Measurements from ENCODE around the gene DNAJA3.

DNAJA3 gene

DNA sequence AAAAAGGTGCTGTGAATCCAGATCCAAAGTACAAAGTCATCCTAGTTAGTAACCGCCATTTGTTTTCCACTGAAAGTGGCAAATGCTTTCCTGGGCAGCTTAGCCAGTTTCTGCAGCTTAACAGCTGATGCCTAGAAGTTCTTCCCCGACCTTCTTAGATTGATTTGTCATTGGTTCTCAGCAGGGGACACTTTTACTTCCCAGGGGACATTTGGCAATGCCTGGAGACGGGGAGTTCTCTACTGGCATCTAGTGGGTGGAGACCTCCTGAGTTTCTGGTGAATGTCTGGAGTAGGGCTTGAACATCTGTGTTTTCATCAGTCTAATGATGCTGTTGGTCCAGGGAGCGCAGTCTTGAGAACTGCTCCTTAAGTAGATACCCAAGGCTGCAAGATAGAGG lies 7.6 kb downstream of the DNAJA3 start:
- DNase-seq (ENCODE audit: low read depth in 2 of 3, low spot score in 1 of 3), result no peak

DNA sequence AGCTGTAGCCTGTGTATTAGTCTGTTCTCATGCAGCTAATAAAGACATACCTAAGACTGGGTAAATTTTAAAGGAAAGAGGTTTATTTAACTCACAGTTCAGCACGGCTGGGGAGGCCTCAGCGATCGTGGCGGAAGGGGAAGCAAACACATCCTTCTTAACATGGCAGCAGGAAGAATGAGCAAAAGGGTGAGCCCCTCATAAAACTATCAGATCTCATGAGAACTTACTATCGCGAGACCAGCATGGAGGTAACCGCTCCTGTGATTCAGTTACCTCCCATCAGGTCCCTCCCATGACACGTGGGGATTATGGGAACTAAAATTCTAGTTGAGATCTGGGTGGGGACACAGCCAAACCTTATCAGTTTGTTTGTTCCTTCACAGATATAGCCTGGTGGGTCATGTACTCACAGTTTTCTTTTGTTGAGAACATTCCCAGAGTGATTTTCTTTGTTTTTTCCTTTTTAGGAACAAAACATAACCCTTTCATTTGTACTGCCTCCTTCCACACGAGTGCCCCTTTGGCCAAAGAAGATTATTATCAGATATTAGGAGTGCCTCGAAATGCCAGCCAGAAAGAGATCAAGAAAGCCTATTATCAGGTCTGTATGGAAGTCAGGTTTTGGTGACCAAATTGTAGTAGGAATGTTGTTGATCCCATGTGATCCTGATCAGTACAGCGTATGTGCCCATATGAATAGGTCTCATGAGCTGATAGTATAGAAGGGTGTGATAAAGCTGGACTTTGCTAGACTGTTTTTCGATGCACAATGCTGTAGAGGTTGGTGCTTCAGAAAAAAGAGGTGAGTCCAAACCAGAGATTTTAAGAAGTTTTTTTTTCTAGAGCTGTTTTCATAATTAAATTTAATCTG lies 8.5 kb downstream of the DNAJA3 start:
- DNase-seq (ENCODE audit: low read depth in 2 of 3, low spot score in 1 of 3), result no peak

DNA sequence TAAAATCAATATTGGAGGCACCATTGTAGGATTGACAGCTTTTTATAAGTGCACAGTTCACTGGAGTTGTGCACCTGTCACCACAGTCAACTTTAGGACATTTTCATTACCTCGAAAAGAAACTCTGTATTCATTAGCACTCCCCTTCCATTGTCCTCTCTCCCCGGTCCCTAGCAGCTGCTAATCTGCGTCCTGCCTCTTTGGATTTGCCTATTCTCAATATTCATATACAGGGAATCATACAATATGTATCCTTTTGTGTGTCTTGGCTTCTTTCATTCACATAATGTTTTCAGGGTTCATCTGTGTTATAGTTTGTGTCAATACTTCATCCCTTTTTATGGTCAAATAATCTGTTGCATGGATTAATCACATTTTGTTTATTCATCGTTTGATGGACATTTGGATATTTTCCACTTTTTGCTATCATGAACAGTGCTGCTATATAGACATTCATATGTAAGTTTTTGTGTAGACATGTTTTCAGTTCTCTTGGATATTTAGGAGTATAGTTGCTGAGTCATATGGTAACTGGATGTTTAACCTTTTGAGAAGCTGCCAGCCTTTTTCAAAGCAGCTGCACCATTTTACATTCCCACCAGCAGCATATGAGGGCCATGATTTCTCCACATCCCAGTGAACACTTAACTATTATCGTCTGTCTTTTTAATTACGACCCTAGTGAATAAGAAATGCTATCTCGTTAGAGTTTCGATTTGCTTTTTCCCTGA lies 9.8 kb downstream of the DNAJA3 start:
- DNase-seq (ENCODE audit: low read depth in 2 of 3, low spot score in 1 of 3), result no peak

DNA sequence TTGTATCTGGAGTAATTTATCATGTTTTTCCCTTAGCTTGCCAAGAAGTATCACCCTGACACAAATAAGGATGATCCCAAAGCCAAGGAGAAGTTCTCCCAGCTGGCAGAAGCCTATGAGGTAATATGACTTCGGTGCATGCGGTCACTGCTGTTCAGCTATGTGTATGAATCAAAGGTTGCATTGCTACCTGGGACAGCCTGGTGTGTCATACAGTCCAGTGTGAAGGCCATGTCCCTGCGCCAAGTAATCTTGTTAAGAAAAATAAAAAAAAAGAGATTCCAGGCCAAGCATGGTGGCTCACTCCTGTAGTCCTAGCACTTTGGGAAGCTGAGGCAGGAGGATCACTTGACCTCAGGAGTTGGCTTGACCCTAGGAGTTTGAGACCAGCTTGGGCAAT lies 11.7 kb downstream of the DNAJA3 start:
- DNase-seq (ENCODE audit: low read depth in 2 of 3, low spot score in 1 of 3), result no peak

DNA sequence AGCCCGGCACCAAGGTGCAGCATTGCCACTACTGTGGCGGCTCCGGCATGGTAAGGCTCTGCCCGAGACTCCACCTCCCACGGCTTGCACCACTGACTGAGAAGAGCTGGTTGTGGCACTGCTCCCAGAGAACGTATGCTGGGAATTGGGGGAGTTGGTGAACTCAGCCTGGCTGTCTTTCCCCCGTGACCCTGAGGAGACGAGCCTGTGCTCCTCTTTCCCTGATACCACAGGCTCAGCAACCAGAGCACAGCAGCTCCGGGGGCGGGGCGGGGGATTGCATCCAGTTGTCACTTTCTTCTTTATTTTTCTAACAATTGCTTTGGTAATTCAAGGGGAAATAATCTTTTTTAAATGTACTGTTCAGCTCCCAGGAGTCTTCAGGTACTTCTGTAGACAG lies 16.7 kb downstream of the DNAJA3 start:
- no peak for DNase-seq (ENCODE audit: low read depth in 2 of 3, low spot score in 1 of 3)

DNA sequence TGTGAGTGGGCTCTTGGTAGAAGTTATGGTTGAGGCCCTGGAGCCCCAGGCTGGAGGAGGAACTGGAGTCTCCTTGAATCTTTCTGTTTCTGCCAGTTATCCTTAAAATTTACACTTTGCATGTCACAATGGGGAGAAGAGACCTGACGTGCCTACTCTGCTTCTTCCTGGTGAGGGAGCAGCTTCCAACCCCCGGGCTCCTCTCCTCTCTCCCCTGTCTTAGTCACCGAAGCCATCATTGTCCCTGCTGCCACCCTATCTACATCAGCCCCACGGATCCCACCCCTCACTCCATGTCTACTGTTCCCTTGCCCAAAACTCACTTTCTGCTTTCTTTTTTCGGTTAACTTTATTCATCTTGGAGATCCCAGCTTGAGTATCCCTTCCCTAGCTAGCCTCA lies 17.6 kb downstream of the DNAJA3 start:
- DNase-seq (ENCODE audit: low read depth in 2 of 3, low spot score in 1 of 3), result no peak

DNA sequence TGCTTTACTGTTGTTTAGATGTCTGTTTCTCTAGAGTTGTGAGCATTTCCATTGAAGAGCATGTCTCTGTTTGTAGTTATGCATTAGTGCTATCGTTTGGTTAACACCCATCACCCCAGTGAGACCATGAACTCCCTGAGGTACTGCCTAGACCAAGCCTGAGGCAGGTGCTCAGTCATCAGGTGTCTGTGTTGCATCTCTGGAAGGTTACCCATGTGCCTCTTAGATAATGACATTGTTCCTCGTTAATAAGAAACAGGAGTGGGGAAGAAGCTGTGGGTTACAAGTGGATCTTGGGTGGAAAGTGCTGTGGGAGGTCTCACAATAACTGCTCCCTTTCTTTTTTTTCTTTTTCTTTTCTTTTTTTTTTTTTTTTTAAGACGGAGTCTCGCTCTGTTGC lies 18.3 kb downstream of the DNAJA3 start:
- no peak for DNase-seq (ENCODE audit: low read depth in 2 of 3, low spot score in 1 of 3)

DNA sequence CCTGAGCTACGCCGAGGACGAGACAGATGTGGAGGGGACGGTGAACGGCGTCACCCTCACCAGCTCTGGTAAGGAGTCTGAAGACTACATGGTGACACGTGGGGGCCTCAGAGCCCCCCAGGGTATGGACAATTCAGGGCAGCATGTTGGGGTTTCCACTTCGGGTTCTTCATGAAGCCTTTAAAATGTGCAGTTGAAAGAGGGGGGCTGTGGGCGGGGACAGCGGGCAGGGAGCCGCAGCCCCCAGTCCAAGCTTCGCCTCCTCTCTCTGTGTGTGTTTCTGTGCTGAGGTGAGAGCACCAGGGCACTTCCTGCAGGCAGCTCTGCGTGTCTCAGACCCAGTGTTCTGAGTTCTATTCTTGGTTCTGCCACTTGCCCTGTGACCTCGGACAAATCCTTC lies 24.8 kb downstream of the DNAJA3 start:
- no peak for DNase-seq (ENCODE audit: low read depth in 2 of 3, low spot score in 1 of 3)

DNA sequence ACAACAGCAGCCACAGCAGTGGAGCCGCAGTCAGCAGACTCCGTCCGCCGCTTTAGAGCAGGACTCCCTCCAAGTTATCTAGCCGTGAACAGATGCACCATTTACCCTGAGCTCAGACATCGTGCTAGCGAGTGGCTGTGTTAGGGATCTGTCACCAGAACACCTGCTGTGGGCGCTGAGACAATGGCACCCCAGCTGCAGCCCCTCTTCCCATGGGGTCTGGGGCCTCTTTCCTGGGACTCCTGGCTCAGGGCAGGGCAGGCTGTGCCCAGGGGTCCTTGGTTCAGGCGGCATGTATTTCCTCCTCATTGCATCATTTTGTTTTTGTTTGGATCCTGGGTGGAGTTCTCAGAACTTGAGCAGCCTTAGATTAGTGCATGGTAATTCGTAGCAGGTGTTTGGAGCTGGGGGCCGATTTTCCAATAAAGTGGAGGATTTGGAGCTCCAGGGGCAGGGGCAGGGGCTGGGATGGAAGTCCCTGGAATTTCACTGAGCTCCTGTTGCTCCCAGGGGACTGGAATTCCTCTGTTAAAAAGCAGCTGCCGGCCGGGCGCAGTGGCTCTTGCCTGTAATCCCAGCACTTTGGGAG lies 25.4 kb downstream of the DNAJA3 start:
- no peak for DNase-seq (ENCODE audit: low read depth in 2 of 3, low spot score in 1 of 3)

DNA sequence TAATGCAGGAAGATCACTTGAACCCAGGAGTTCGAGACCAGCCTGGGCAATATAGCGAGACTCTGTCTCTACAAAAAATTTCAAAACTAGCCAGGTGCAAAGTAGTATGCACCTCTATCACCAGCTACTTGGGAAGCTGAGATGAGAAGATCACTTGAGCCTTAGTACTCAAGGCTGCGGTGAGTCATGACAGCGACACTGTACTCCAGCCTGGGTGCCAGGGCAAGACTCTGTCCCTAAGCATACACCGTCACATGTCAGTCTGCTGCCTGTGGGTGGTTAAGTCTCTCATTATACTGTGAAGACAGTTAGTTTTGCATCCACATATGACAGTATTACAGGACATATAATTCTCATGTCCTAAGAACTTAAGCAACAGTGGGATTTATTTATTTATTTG lies 27.0 kb downstream of the DNAJA3 start:
- no peak for DNase-seq (ENCODE audit: low read depth in 2 of 3, low spot score in 1 of 3)

DNA sequence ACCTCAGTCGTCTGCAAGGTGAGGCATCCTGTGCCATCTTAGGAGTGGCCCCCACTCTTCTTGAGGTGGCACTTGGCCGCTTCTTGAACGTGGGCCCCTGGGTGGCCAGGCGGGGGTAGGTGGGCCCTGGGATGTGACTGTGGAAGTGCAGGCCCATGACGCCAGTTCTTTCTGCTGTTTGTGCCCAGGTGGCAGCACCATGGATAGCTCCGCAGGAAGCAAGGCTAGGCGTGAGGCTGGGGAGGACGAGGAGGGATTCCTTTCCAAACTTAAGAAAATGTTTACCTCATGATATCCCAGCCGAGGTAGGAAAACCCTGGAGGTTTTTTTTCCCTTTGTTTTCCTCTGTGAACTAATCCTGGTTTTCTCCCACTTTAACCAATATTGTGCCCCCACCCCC lies 29.0 kb downstream of the DNAJA3 start:
- no peak for DNase-seq (ENCODE audit: low read depth in 2 of 3, low spot score in 1 of 3)

DNA sequence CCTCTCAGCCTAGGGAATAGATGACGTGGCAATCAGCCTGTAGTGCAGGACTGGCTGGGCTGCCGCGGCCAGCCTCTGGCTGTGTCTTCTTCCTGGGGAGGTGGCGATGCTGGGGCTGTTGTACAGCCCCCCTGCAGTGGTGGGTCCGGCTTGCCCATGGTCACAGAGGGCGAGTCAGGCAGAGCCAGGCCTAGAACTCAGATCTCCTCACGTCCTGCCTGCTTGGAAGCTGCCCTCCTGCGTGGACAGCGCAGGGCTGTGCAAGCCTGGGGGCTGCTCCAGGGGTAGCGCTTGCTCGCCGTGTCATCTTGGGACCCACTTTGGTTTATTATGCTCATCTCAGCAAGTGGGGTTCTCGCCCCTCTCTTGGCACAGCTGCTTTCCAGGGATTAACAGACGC lies 29.4 kb downstream of the DNAJA3 start:
- DNase-seq (ENCODE audit: low read depth in 2 of 3, low spot score in 1 of 3), result no peak

DNA sequence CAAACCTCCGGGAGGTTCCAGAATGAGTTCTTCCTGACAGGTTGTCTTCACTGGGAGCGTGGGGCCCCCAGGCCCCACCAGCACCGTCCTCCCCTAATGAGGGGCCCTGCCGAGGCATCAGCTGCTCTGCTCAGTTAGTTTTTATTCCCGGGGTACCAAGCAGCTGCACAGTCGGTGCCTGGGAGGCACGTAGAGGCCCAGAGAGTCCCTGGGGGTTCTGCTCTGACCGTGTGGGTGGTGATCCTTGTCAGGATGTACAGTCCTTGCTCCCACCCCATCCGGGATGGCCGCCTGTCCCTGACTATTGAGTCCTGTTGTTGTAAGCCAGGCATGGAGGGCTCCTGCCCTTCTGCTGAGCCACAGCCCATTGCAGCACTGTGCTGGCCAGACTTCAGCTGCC lies 30.3 kb downstream of the DNAJA3 start:
- no peak for DNase-seq (ENCODE audit: low read depth in 2 of 3, low spot score in 1 of 3)

DNA sequence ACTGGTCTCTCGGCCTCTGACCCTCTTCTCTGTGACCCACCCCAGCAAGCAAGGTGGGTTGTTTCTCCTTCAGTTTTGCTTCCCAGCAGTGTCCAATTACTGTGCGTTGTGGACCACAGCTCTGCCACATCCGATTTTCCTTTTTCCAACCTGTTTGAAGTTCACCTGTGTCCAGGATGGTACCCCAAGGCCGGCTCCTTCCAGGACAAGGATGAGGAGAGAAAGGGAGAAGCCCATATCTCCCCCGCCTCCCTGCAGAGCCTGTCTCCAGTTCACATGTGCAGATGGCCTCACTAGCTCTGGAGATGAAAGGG lies 35.2 kb downstream of the DNAJA3 start:
- DNase-seq (ENCODE audit: low read depth in 2 of 3, low spot score in 1 of 3), result no peak

DNA sequence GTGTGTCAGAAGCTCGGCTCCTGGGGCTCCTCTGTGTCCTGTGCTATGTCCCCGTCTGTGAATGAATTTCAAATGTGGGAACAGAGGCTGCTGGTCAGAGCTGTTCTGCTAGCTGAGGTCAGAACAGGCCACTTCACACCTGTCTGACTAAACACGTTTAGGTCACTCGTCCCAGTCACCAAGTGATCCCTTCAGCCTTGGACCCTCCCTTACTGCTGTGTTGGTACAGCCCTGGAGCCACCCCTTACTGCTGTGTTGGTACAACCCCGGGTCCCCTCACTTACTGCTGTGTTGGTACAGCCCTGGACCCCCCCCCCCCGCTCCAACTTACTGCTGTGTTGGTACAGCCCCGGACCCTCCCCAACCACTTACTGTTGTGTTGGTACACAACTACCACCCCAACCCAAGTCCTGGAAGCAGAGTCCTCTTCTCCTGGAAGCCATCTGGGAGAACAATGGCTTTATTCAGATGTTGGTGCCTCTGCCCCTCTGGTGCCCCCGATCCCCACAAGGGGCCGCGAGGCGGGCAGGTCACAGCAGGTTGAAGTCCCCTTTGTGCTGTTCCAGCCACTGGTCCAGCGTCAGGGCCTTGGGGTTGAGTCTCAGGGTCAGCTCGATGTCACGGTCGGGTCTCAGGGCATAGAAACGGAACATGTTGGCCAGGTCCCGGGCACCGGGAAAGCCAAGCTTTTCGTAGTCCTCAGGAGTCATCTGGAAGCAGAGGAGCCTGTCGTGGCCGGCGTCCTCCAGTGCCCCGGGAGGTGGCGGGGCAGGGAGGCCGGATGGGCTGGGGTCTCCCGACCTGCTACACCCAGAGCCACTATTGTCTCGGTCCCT lies 35.8 kb downstream of the DNAJA3 start:
- DNase-seq (ENCODE audit: low read depth in 2 of 3, low spot score in 1 of 3), result no peak

DNA sequence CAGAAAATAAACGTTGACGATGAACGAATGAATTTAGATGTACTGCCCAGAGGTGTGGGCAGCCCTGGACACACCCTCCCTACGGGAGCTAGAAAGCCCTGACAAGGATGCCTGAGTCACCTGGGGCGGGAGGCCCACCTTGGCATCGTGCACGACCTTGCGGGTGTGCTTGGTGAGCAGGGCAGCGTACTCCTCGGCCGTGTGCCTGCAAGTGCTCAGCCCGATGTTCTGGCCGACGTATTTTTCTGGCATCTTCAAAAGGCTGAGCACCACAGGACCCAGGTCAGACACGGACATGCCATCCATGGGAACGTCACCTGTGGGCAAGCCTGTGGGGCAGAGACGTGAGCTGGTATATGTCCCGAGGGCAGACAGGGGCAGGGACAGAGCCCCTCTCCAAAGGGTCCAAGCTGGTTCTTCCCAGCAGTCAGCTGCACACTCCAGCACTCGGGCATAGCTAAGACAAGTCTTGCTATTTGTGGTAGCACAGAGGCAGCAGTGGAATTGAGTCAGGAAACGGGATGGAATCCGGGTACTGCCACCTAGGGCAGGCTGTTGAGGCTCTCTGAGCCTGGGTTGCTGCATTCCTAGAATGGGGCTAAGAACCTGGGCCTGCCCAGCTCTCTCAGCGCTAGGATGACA lies 38.0 kb downstream of the DNAJA3 start:
- DNase-seq (ENCODE audit: low read depth in 2 of 3, low spot score in 1 of 3), result no peak

DNA sequence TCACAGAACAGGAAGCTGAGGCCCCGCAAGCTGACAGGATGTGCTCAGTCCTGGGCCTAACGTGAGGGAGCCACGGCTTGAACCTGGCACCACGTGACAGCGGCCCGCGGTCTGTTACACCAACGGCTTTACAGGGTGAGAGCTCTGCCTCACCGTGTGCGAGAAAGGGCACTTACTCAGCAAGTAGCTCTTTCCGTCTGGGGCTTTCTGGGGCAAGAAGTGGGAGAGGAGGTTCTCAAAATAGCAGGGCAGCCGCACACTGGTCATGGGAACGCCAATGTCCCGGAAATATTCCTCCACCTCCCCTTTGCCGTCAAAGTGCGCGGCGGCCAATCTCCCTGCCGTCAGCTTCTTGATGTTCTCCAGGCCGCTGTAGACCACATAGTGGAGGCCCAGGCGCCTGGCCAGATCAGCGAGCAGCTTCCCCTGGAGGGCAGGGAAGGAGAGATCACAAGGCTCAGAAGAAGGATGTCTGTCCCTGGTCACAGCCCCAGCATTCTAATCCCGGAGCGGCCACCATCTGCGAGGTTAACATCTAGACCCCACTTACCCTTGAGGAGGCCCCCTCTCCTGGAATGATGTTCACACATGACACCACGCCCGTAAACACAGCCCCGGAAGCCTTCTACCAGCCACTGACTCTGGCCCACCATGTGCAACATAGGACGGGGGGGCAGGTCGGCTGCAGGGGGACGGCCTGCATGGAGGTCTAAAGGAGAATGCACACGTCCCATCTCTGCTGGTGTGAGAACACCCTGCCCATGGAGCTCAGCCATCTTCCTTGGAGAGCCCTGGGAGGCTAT lies 40.5 kb downstream of the DNAJA3 start:
- peak in 1 of 3 donors; percentile 46 for DNase-seq (ENCODE audit: low read depth in 2 of 3, low spot score in 1 of 3)

DNA sequence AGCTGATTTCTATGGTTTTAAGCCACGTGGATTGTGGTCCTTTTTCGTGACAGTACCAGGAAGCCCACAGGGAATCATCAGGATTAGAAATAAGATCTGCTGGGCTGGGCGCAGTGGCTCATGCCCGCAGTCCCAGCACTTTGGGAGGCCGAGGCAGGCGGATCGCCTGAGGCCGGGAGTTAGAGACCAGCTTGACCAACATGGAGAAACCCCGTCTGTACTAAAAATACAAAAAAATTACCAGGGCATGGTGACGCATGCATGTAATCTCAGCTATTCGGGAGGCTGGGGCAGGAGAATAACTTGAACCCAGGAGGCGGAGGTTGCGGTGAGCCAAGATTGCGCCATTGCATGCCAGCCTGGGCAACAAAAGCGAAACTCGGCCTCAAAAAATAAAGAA lies 42.2 kb downstream of the DNAJA3 start:
- no peak for DNase-seq (ENCODE audit: low read depth in 2 of 3, low spot score in 1 of 3)

DNA sequence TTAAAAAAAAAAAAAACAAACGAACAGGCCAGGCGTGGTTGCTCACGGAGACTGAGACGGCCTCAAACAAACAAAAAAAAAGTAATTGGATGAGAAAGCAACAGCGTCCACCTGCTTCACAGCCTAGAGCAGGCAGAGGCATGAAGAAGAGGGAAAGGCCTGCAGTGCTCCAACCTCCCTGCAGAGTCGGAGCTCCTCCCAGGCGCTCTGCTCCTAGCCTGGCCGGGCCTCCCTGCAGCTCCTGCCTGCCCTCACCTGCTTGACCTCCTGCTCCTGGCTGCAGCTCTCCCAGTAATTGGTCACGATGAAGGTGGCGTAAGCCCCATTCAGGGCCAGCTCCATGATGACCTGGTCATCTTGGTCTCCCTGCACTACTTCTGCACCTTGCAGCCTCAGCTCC lies 43.3 kb downstream of the DNAJA3 start:
- DNase-seq (ENCODE audit: low read depth in 2 of 3, low spot score in 1 of 3), result no peak

DNA sequence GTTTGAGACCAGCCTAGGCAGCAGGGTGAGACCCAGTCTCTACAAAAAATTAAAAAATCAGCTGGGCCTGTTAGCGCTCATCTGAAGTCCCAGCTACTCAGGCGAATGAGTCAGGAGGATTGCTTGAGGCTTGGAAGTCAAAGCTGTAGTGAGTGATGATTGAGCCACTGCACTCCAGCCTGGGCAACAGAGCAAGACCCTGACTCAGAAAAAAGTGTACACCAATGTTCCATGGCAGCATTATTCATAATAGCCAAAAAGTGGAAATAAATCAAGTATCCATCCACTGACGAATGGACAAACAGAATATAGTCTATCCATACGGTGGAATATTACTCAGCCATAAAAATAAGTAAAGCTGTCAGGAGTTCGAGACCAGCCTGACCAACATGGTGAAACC lies 46.2 kb downstream of the DNAJA3 start:
- no peak for DNase-seq (ENCODE audit: low read depth in 2 of 3, low spot score in 1 of 3)
